ENCODE data around the gene KBTBD6. TPM values are rescaled to one million over a fixed set of nuclear protein-coding genes. Genes with fewer than 3 reads are reported as not detected.

KBTBD6 gene
- total and polyA plus RNA-seq, 2 of the 13 experiments (the other 11 are each of a cell fraction or from before 2014, with no cell fraction given): 4.4 to 12.0 TPM

DNA sequence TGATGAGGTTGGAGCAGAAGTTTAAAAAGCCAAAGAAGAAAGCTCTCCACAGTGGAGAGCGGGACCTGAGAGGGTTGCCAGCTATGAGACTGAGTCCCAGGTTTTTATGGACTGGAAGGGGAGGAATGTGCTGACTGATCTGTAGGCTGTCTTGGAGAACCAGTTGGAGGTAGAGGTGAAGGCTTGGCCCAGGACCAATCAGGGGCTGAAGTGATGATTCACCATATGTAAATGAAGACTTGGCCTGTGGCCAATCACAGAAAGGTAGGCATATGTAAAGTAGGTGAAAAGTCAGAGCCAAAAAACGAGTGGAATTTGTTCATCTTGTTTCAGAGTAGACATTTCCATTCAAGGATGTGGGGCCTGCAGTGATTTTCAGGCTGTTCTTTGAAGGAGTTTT, 17.5 kb upstream of the KBTBD6 start (continued):
- TF ChIP-seq ZNF615 (CRISPR knock-in tag; IDR thresholded peaks at IDR 0.05; ENCODE audit: borderline replicate concordance) (no peak), NCOA1 (CRISPR knock-in tag; IDR thresholded peaks at IDR 0.05) (no peak), CAMTA2 (CRISPR knock-in tag; IDR thresholded peaks at IDR 0.05; ENCODE audit: borderline replicate concordance) (no peak), ZMYM2 (CRISPR knock-in tag; IDR thresholded peaks at IDR 0.05) (no peak), TEAD3 (CRISPR knock-in tag; optimal IDR thresholded peaks at IDR 0.05; ENCODE audit: borderline replicate concordance) (no peak), ZNF451 (CRISPR knock-in tag; IDR thresholded peaks at IDR 0.05) (no peak), NFYC (CRISPR knock-in tag; IDR thresholded peaks at IDR 0.05) (no peak)

DNA sequence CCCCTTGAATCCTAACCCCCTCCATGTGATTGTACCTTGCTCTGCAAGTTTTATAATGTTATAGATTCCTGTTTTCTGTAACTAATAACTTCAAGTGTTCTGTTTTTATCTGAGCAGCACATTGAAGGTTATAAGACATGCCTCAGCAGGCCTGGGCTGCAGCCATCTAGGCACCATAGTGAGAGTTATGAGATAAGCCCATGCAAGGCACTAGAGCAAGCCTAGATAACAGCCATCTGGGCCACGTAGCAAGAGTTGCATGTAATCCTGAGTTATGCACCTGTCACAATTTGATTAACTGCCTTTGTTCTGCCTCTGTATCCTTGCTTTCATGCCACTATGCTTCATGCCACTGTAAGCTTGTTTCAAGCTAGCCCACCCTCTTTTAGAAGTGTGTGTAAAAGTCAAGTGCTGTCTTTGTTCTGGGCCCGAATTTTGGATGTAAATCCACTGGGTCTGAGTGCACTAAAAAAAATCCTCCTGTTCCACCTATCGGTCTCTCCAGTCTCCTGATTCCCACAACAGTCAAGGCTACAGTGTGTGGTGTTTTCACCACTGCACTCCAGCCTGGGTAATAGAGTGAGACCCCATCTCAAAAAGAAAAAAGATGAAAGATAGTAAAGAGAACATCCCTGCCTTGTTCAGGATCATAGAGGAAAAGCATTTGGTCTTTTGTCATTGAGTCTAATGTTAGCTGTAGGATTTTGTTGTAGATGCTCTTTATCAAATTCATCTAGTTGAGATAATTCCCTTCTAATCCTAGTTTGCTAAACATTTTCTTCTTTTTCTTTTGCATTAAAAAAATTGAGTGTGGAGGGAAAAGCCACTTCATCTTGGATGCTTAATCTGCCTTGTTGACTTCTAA, 16.0 kb upstream of the KBTBD6 start:
- Histone ChIP-seq H3K4me1 (ENCODE audit: insufficient read depth, low read length) (no peaks in the 10 kb centered on the region), H3K27ac (ENCODE audit: extremely low read length, insufficient read depth, low read length) (no peak overlapping the region), H3K9ac (ENCODE audit: insufficient read depth, low read depth, low read length) (no peak overlapping the region), H4K20me1 (ENCODE audit: insufficient read depth, low read length) (no peaks in the 10 kb centered on the region), H3K4me3 (replicated peaks in 1 of 3; ENCODE audit: insufficient read depth in 1 of 3, low read depth in 2 of 3, low read length in 3 of 3) (no peak overlapping the region), H3K9me3 (ENCODE audit: low read length) (peaks cover 56% of the 10 kb centered on the region), H3K79me2 (ENCODE audit: insufficient read depth, low read length) (no peaks in the 10 kb centered on the region), H3K27me3 (ENCODE audit: control insufficient read depth in 1 of 2, insufficient read depth in 2 of 2, low read length in 2 of 2) (no peaks in the 10 kb centered on the region), H2AFZ (ENCODE audit: low read length) (no peak overlapping the region), H3K4me2 (ENCODE audit: low read depth, low read length) (no peak overlapping the region), H3K36me3 (replicated peaks in 1 of 2; ENCODE audit: control insufficient read depth in 1 of 2, insufficient read depth in 2 of 2, low read length in 2 of 2) (no peaks in the 10 kb centered on the region)
- CTCF ChIA-PET (ENCODE audit: low intra/inter-chr PET ratio, low total read pairs): no interaction called here
- POLR2A ChIA-PET: no interaction called here
- no peak for FAIRE-seq
- DNase-seq (ENCODE audit: low spot score): no peak
- 30% methylated on average over 3 of the region's 3 CpGs for WGBS (ENCODE audit: low lambda C conversion rate)
- no peak for ATAC-seq
- no TSS peak for BruUV-seq (replicated peaks)
- intact Hi-C loops (cut with micrococcal nuclease; ENCODE audit: unreplicated experiment): no loop called here
- in situ Hi-C loops (cut with HindIII; ENCODE audit: extremely low pct_ligation_motif_present, low pct_unique_long_range_greater_than_20kb): no loop called here
- TF ChIP-seq PRPF4 (IDR thresholded peaks at IDR 0.05; ENCODE audit: low read depth, low read length, poor library complexity, severe bottlenecking) (no peak), ZNF674 (CRISPR knock-in tag; IDR thresholded peaks at IDR 0.05; ENCODE audit: low read depth) (no peak), SRF (IDR thresholded peaks at IDR 0.05; ENCODE audit: low read depth, low read length) (no peak), TCF12 (IDR thresholded peaks at IDR 0.05) (no peak), TCF12 (CRISPR knock-in tag; IDR thresholded peaks at IDR 0.05) (no peak), XRCC5 (optimal IDR thresholded peaks at IDR 0.05; ENCODE audit: low read length) (peak; percentile 33), ZNF883 (CRISPR knock-in tag; IDR thresholded peaks at IDR 0.05; ENCODE audit: not compliant biosample characterization) (no peak), ZBTB21 (CRISPR knock-in tag; IDR thresholded peaks at IDR 0.05) (no peak), PPARG (CRISPR knock-in tag; conservative IDR thresholded peaks at IDR 0.05) (no peak), CBX1 (IDR thresholded peaks at IDR 0.05; ENCODE audit: low read depth) (peak; percentile 46), ZNF30 (CRISPR knock-in tag; IDR thresholded peaks at IDR 0.05) (no peak), MBNL3 (CRISPR knock-in tag; conservative IDR thresholded peaks at IDR 0.05) (no peak), USF2 (IDR thresholded peaks at IDR 0.05; ENCODE audit: low read depth, low read length) (no peak), USF2 (CRISPR knock-in tag; IDR thresholded peaks at IDR 0.05; ENCODE audit: borderline replicate concordance) (no peak), ZMYM2 (CRISPR knock-in tag; IDR thresholded peaks at IDR 0.05) (peak; percentile 47; the same call in 1 of the 2 replicates), DNMT3B (CRISPR knock-in tag; conservative IDR thresholded peaks at IDR 0.05) (no peak)

Measured in HepG2 (cell line).